ENCODE results near the gene FRMPD1.
"Not testable (repeated sequence)": the region's sequence is repeated elsewhere in the genome, so short reads cannot be mapped to it uniquely, and the experiment has no call there.

The FRMPD1 gene

GRCh38 chr9:37650873-37651768, at the start of gene FRMPD1:
TSS of gene FRMPD1 (plus strand) at chr9:37650954. CDS start at chr9:37692642, 41,688 bp downstream.
- DNase-seq (ENCODE audit: low read depth in 2 of 2): no peak

DNA sequence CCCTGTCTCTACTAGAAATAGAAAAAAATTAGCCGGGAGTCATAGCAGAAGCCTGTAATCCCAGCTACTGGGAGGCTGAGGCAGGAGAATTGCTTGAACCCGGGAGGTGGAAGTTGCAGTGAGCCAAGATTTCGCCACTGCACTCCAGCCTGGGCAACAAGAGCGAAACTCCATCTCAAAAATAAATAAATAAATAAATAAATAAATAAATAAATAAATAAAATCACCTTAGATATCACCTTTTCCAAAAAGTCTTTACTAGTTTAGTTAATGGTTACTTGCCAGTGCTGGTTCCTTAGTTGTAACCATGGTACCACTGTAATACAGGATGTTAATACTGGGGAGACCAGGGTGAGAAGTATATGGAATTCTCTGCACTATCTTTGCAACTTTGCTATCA, 48.7 kb upstream of the FRMPD1 start:
- DNase-seq (ENCODE audit: low read depth in 2 of 2): not testable (repeated sequence)

- DNase-seq (ENCODE audit: low read depth in 2 of 2): no peak
Measured at GRCh38 chr9:37602817-37603216, 47.9 kb upstream of the FRMPD1 start.

- no peak for DNase-seq (ENCODE audit: low read depth in 2 of 2)
Measured at GRCh38 chr9:37604296-37604695, 46.5 kb upstream of the FRMPD1 start.

DNA sequence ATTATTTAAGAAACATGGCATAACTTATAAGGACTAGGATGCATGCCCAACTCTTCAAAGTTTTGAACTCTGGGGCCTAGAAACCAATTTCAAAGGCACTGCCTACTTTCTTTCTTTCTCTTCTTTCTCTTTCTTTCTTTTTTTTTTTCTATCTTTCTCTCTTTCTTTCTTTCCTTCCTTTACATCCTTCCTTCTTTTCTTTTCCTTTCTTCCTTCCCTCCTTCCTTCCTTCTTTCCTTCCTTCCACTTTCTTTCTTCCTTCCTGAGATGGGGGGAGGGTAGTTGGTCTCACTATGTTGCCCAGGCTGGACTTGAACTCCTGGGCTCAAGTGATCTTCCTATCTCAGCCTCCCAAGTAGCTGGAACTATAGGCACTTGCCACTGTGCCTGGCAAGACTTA, 42.5 kb upstream of the FRMPD1 start:
- DNase-seq (ENCODE audit: low read depth in 2 of 2): no peak

- DNase-seq (ENCODE audit: low read depth in 2 of 2): no peak
Measured at GRCh38 chr9:37609735-37610397, 40.9 kb upstream of the FRMPD1 start.

DNA sequence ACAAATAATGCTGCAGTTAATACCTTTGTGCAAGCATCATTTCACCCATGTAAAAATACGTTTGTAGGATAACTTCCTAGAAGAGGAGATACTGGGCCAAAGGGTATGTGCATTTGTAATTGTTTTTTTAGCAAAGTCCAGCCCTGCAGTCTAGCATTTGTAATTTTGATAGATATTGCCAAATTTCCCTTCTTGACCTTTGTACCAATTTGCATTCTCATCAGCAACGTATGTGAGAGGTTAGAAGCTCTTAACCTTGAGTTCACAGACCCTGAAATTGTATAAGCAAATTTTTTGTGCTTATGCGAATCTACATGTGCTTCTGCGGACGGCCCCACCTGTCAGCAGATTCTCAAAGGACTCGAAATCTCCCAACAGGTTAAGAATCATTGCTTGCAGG, 39.7 kb upstream of the FRMPD1 start:
- no peak for DNase-seq (ENCODE audit: low read depth in 2 of 2)

DNA sequence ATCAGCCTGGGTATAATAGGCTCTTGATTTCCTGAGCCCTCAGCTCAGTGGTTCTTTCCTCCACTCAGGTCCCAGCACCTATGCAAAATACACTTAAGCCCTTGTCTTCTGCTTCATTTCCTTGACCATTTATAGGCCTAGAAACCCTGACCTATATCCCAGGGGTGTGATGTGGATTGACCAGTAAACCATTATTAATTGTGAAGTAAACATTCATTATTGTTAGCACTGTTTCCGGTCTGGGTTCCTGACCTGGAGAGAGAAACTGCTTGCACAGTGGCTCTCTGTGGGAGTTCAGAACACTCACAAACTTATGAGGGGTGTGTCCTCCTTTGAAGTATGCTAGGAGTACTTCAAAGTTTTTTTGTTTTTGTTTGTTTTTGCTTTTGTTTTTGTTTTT, 38.8 kb upstream of the FRMPD1 start:
- no peak for DNase-seq (ENCODE audit: low read depth in 2 of 2)

GRCh38 chr9:37617161-37617560, 33.6 kb upstream of the FRMPD1 start:
- no peak for DNase-seq (ENCODE audit: low read depth in 2 of 2)

DNA sequence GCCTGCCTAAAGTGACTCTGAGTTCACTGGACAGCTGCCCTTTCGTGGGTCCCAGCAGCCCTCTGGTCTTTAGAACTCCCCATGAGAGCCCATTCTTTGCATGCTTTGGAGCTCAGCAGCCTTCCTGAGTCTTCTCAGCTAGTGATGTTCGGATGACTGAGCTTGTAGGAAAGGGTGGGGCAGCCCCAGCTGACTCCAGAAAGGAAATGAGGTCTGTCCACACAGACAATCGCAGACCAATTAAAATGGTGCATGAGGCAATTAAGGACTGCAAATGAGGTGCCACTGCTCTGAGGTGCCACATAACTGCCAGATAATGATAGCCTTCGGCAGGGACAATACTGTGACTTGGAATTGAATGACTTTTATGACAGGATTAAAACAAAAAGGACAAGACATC, 32.9 kb upstream of the FRMPD1 start:
- no peak for DNase-seq (ENCODE audit: low read depth in 2 of 2)

GRCh38 chr9:37618817-37619216, 31.9 kb upstream of the FRMPD1 start:
- DNase-seq (ENCODE audit: low read depth in 2 of 2): no peak

DNA sequence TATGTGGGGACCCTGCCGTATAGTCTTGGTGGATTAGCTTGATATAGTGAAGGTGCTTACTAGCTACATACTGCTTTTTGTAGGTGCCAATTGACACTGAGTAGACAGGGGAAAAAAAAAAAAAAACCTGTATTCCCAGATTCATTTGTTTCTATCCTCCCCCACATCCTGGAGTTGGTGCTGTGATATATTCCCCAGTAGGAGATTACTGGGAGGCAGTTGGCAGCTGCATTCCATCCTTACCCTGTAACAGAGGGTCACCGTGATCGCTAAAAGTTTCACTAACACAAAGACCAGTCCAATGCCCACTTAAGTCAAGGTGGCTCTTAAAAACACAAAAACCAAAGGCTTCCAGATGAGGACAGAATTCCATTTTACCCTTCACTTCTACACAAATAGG, 30.9 kb upstream of the FRMPD1 start:
- no peak for DNase-seq (ENCODE audit: low read depth in 2 of 2)

GRCh38 chr9:37620396-37620795, 30.4 kb upstream of the FRMPD1 start:
- DNase-seq (ENCODE audit: low read depth in 2 of 2): no peak

- DNase-seq (ENCODE audit: low read depth in 2 of 2): no peak
Measured at GRCh38 chr9:37621273-37622121, 29.3 kb upstream of the FRMPD1 start.

- no peak for DNase-seq (ENCODE audit: low read depth in 2 of 2)
Measured at GRCh38 chr9:37622462-37622861, 28.3 kb upstream of the FRMPD1 start.

DNA sequence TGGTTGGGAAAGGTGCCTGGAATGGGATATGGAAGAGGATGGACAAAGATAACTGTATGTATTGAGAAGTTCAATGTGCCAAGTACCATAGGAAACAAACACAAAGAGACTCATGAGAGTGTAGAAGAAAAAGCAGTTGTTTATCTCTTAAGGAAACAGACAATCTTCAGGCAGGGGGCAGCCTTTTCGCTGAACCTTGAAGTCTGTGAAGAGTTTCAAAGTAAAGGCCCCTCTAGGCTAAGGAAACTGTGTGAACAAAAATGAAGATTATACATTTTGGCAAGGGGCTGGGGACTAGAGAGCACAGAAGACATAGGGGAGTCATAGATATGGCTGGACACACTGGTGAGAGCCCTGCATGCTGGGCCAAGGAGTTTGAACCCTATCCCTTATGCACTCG, 27.5 kb upstream of the FRMPD1 start:
- DNase-seq (ENCODE audit: low read depth in 2 of 2): no peak

GRCh38 chr9:37624073-37624472, 26.7 kb upstream of the FRMPD1 start:
- DNase-seq (ENCODE audit: low read depth in 2 of 2): no peak

GRCh38 chr9:37625036-37625757, 25.6 kb upstream of the FRMPD1 start:
- DNase-seq (ENCODE audit: low read depth in 2 of 2): no peak

DNA sequence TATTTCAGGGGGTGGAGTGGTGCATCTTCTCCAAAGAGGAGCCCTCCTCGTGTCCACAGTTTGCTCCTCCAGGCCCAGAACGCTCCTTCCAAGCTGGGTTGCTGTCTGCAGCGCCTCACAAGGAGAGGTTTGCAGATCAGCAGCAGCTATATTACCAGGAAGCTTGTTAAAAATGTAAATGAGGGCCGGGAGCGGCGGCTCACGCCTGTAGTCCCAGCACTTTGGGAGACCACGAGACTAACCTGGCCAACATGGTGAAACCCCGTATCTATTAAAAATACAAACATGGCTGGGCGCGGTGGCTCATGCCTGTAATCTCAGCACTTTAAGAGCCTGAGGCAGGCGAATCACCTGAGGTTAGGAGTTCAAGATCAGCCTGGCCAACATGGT, 25.0 kb upstream of the FRMPD1 start:
- no peak for DNase-seq (ENCODE audit: low read depth in 2 of 2)

DNA sequence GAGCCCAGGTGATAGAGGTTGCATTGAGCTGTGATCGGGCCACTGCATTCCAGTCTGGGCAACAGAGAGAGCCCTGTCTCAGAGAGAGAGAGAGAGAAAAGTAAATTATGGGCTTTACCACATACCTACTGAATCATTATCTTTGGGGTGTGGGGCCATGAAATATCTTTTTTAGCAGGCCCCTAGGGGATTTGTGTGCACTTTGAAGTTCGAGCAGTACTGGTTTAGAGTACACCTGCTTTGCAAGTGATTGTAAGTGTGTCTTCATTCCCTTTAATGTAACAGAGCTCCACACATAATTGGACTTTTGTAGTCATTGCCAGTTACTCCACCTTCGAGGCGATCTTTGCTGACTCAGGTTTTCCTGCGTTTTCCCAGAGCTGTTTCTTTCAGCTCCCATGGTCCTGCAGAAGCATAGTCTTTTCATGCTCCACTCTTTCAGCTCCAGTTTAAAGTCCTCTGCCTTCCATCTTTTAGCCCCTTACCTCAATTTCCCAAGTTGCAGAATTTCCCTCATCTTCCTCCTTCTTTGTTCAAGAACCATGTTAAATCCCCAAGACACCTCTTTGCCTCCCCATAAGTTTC, 24.0 kb upstream of the FRMPD1 start:
- no peak for DNase-seq (ENCODE audit: low read depth in 2 of 2)

GRCh38 chr9:37632479-37632878, 18.3 kb upstream of the FRMPD1 start:
- DNase-seq (ENCODE audit: low read depth in 2 of 2): no peak

Measured in stimulated activated CD8-positive, alpha-beta memory T cell treated with anti-CD3 and anti-CD28 coated beads, Interleukin-2, amount 100 ng/mL, for 1 hour (primary cell).